GM19468 (cell line): Measurements from ENCODE around the gene ZNF440.

Experiments
- ATAC-seq: cut with Tn5 transposase; IDR thresholded peaks from one replicate; pipeline ENCODE4 v1.9.1; 2021; ENCODE audit warnings: mild to moderate bottlenecking, moderate library complexity, moderate number of reproducible peaks; ENCODE audit not compliant: unreplicated experiment; ENCODE audit errors: extremely low read depth

Gene ZNF440

DNA sequence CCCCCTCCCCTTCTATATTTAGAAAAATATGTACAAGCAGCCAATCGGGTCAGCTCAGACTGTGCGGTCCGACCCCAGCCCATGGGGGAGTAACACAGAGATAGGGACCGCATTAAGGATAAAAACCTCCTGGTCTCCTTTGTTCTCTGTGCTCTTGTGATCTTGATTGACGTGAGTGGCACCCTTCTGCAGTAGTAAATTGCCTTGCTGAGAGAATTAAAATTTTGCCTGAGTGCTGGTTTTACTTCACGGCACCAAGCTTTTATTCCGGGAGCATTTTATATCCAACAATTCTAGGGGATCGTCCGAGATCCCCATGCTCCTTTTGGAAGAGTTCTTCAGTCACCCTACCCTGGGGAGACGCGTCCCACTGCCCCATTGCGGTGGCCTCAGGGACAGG is 66.5 kb downstream of the ZNF440 start:
- no peak for ATAC-seq

DNA sequence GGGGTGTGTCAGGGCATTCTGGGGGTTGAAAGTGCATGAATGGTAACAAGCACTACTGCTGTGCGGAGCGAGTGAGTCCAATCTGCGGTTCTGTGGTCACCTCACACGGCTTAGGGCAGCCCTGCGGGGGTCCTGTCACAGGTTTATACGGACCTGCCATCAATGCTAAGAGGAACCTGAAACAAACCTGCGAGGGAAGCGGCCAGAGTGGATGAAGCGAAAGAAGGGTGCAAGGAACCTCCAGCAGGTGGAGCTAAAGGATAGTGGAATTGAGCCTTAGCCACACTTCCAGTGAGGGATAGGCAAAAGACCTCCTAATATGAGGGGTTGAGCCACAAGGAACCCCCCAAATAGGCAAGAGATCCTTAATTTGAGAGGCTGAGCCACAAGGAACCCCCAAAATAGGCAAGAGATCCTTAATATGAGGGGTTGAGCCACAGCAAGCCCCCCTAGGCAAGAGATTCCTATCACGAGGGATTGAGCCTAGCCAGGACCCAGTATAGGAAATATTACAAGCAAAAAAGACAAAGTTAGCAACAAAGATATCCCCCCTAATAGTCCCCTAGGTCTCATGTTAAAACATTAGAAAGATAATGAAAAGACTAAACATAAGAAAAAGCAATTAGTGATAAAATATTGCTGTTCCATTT is 67.2 kb downstream of the ZNF440 start:
- no peak for ATAC-seq

DNA sequence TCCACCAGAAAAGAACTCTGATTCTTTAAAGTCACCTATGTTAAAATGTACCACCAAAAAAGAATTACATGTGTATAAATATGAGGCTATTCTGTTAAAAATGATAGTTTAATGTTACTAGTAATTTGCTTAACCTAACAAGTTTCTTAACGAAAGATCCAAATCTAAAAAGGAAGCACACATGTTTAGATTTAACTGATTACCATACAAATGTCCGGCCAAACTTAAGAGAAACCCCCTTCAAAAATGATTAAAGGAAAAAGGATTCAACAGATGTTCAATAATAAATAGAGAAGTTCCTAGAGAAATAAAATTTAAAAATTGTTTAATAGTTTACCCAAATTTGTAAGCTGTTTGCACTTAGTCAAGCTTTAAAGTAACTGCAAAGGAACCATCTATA is 68.5 kb downstream of the ZNF440 start:
- no peak for ATAC-seq
